Chondrocyte (in vitro differentiated cells): ENCODE results near the gene ANKH. TPM values are rescaled to one million over a fixed set of nuclear protein-coding genes. Genes with fewer than 3 reads are reported as not detected.
"Not testable (repeated sequence)": the region's sequence is repeated elsewhere in the genome, so short reads cannot be mapped to it uniquely, and the experiment has no call there.

Experiments used
- DNase-seq: peaks from one replicate; pipeline ENCODE4 v3.0.0; 2021; ENCODE audit warnings: mixed read lengths, low spot score
- H3K27ac Mint-ChIP-seq: one replicate; pipeline ENCODE4 v1.8.0; 2021; ENCODE audit warnings: mild to moderate bottlenecking, moderate library complexity, mixed read lengths; ENCODE audit not compliant: unreplicated experiment
- H3K27me3 Mint-ChIP-seq: 2 replicates; pipeline ENCODE4 v1.8.0; 2021; ENCODE audit warnings: low read depth, mixed read lengths
- H3K36me3 Mint-ChIP-seq: 2 replicates; pipeline ENCODE4 v1.8.0; 2021; ENCODE audit warnings: low read depth, mixed read lengths
- H3K4me1 Mint-ChIP-seq: 2 replicates; pipeline ENCODE4 v1.8.0; 2021; ENCODE audit warnings: low read depth, mild to moderate bottlenecking, mixed read lengths
- H3K4me3 Mint-ChIP-seq: one replicate; pipeline ENCODE4 v1.8.0; 2021; ENCODE audit warnings: mild to moderate bottlenecking, moderate library complexity, mixed read lengths; ENCODE audit not compliant: unreplicated experiment
- H3K9me3 Mint-ChIP-seq: 2 replicates; pipeline ENCODE4 v1.8.0; 2021; ENCODE audit warnings: low read depth, mixed read lengths
- total RNA-seq: library from RNA; stranded (reverse); gene quantifications from 3 replicates; pipeline ENCODE4 v1.2.1, GENCODE V29; 2021
- TF ChIP-seq, protein P1 (sequence below): fragments of 200-600 bp; sonication (generic); IDR thresholded peaks from 2 replicates; pipeline ENCODE4 v1.5.0; 2021; ENCODE audit warnings: antibody characterized with exemption, mild to moderate bottlenecking, moderate library complexity

The ANKH gene
- total RNA-seq, 1 donor from 2014 or later = 114 TPM

DNA sequence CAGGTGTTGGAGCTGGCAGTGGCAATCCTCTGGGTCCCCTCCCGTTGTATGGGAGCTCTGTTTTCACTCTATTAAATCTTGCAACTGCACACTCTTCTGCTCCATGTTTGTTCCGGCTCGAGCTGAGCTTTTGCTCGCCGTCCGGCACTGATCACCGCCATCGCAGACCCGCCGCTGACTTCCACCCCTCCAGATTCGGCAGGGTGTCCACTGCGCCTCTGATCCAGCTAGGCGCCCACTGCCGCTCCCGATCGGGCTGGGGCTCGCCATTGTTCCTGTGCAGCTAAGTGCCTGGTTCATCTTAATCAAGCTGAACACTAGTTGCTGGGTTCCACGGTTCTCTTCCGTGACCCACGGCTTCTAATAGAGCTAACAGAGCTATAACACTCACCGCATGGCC is 23.2 kb downstream of the ANKH start:
- peaks cover 6% of the 10 kb centered on the region for H3K36me3 Mint-ChIP-seq
- no peaks in the 10 kb centered on the region for H3K27me3 Mint-ChIP-seq

DNA sequence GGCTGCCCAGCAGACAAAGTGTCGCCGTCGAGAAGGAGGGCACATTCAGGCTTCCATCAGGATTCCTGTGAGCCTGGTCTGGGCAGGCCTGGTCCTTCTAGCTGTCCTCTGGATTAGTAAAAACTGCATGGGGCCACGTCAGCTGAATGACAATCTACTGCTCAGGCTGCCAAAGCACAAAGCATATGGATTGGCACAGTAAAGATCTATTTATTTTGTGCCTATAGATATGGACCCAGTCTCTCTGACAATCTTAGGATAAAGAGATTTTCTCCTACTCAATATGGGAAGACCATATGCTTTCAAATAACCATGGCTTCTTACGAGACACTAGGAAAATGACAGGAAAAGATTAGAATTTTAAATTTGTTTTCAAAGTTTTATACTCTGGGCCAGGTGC is 24.1 kb downstream of the ANKH start:
- no peak overlapping the region for H3K4me3 Mint-ChIP-seq
- DNase-seq = no peak
- TF ChIP-seq, protein P1, sequence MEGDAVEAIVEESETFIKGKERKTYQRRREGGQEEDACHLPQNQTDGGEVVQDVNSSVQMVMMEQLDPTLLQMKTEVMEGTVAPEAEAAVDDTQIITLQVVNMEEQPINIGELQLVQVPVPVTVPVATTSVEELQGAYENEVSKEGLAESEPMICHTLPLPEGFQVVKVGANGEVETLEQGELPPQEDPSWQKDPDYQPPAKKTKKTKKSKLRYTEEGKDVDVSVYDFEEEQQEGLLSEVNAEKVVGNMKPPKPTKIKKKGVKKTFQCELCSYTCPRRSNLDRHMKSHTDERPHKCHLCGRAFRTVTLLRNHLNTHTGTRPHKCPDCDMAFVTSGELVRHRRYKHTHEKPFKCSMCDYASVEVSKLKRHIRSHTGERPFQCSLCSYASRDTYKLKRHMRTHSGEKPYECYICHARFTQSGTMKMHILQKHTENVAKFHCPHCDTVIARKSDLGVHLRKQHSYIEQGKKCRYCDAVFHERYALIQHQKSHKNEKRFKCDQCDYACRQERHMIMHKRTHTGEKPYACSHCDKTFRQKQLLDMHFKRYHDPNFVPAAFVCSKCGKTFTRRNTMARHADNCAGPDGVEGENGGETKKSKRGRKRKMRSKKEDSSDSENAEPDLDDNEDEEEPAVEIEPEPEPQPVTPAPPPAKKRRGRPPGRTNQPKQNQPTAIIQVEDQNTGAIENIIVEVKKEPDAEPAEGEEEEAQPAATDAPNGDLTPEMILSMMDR = no peak
- peaks cover 6% of the 10 kb centered on the region for H3K36me3 Mint-ChIP-seq
- no peak overlapping the region for H3K27ac Mint-ChIP-seq
- H3K27me3 Mint-ChIP-seq = no peaks in the 10 kb centered on the region
- no peaks in the 10 kb centered on the region for H3K9me3 Mint-ChIP-seq
- peaks cover 19% of the 10 kb centered on the region for H3K4me1 Mint-ChIP-seq

More for the DNA sequence above, 23.2 kb downstream of the ANKH start:
- H3K4me3 Mint-ChIP-seq = no peak overlapping the region
- peaks cover 19% of the 10 kb centered on the region for H3K4me1 Mint-ChIP-seq
- no peaks in the 10 kb centered on the region for H3K9me3 Mint-ChIP-seq
- no peak overlapping the region for H3K27ac Mint-ChIP-seq
- TF ChIP-seq, protein P1 = no peak
- no peak for DNase-seq

DNA sequence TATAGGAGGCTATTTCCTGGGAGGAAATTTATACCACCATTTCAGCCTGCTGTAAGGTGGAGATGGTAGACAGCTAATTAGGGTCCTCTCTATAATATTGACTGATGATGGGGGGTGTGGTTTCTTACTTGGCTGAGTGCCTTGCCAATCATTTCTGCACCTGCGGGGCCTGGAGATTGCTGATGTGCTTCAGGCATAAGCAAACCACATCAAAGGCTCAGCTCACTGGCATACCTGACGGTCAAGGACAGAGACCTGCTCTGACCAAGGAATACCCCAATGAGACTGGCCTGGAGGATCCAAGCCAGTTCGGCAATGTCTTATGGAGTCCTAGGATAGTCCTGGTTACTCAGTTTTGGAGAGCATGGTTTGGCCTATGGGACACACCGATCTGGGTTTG is 29.5 kb downstream of the ANKH start:
- H3K4me1 Mint-ChIP-seq = peaks cover 13% of the 10 kb centered on the region
- TF ChIP-seq, protein P1 = no peak
- DNase-seq = no peak
- H3K27ac Mint-ChIP-seq = no peak overlapping the region
- no peaks in the 10 kb centered on the region for H3K27me3 Mint-ChIP-seq
- no peak overlapping the region for H3K4me3 Mint-ChIP-seq
- peaks cover 6% of the 10 kb centered on the region for H3K36me3 Mint-ChIP-seq
- no peaks in the 10 kb centered on the region for H3K9me3 Mint-ChIP-seq

DNA sequence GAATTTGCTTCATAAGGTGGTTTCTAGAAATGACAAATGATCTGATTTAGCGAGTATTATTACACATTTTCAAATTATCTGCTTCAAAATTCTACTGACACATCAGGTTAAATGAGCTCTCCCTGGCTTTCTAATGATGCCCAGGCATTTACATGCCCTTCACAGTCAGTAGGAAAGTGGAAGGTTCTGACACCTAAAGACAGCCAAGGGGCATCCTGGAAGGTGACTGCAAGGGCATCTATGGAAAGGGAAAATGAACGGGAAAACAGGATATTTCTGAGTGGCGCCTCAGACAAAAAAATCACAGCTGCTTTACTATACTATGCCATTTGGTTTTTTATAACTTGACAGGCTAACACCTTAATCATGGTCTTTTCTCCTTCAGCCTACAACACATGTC is 31.0 kb downstream of the ANKH start:
- peaks cover 13% of the 10 kb centered on the region for H3K4me1 Mint-ChIP-seq
- H3K27me3 Mint-ChIP-seq = no peaks in the 10 kb centered on the region
- TF ChIP-seq, protein P1 = no peak
- peaks cover 4% of the 10 kb centered on the region for H3K36me3 Mint-ChIP-seq
- no peak for DNase-seq
- H3K27ac Mint-ChIP-seq = no peak overlapping the region
- no peaks in the 10 kb centered on the region for H3K9me3 Mint-ChIP-seq
- no peak overlapping the region for H3K4me3 Mint-ChIP-seq

DNA sequence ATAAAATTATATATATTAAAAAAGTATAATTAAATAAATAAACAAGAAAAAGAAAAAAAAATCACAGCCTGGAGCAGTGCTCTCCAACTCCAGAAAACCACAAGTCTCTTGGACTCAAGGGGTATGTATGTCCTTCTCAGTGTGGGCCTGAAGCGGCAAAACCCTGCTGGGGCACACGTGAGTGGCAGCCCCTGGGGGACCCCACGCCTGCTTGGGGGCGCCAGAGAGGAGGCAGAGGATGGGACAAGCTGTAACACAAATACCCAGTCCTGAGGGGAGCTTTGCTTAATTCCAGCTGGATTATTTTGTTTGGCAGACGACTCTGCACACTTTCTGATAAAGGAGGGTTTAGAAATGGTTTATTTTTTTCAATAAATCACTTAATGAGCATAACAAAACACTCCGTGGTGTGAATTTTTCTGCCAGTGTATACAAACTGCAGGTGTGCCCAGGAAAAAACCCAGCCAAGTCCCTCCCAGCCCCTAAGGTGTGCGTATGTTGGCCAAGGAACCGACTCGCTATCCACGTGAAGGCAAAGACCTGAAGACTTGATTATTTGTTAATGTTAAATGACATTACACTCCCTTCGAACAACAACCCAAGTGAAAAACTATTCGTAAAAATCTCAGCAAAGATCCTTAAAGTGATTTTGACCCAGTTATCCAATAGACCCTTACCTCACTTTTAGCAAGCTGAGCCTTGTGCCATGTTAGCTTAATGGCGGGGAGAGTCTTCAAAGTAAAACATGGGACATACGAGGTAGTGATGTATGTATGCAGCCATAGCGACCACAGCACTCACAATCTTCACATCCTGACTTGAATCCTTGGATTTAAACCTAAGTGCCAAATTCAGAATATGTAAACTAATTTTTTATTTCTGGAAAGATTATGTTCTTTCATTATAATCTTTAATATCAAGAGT is 32.9 kb downstream of the ANKH start:
- Mint-ChIP-seq H3K36me3 (peaks cover 4% of the 10 kb centered on the region), H3K27ac (no peak overlapping the region), H3K9me3 (no peaks in the 10 kb centered on the region), H3K4me3 (no peak overlapping the region), H3K27me3 (no peaks in the 10 kb centered on the region), H3K4me1 (peaks cover 4% of the 10 kb centered on the region)
- TF ChIP-seq, protein P1 = no peak
- DNase-seq = no peak

DNA sequence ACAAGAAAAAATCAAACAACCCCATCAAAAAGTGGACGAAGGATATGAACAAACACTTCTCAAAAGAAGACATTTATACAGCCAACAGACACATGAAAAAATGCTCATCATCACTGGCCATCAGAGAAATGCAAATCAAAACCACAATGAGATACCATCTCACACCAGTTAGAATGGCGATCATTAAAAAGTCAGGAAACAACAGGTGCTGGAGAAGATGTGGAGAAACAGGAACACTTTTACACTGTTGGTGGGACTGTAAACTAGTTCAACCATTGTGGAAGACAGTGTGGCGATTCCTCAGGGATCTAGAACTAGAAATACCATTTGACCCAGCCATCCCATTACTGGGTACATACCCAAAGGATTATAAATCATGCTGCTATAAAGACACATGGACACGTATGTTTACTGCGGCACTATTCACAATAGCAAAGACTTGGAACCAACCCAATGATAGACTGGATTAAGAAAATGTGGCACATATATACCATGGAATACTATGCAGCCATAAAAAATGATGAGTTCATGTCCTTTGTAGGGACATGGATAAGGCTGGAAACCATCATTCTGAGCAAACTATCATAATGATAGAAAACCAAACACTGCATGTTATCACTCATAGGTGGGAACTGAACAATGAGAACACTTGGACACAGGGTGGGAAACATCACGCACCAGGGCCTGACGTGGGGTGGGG is 34.0 kb downstream of the ANKH start:
- H3K36me3 Mint-ChIP-seq, DNase-seq, H3K27me3 Mint-ChIP-seq, H3K27ac Mint-ChIP-seq, H3K4me3 Mint-ChIP-seq, H3K4me1 Mint-ChIP-seq, H3K9me3 Mint-ChIP-seq: not testable (repeated sequence)
